ENCODE data around the gene DYRK1B.

DNA sequence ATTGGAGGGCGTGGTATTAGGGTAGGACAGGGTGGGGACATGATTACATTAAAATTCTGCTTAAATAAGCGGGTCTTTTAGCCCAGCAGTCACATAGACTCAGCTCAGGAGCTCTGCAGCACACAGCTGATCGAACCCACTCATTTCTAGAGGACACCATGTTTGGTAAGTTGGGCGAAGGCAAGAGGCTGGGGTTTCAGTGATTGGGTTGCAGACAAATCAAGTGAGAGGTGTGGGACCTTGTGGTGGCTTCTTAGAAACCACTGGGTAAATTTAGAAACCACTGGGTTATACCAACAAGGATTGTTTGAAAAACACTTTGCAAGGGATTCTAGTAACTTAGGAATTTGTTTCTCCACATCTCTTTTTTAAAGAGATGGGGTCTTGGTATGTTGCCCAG is 55.2 kb downstream of the DYRK1B start, which contains the start of gene LEUTX:
- TF ChIP-seq POLR2AphosphoS5 (IDR thresholded peaks at IDR 0.05) = no peak
- TF ChIP-seq, protein P1, sequence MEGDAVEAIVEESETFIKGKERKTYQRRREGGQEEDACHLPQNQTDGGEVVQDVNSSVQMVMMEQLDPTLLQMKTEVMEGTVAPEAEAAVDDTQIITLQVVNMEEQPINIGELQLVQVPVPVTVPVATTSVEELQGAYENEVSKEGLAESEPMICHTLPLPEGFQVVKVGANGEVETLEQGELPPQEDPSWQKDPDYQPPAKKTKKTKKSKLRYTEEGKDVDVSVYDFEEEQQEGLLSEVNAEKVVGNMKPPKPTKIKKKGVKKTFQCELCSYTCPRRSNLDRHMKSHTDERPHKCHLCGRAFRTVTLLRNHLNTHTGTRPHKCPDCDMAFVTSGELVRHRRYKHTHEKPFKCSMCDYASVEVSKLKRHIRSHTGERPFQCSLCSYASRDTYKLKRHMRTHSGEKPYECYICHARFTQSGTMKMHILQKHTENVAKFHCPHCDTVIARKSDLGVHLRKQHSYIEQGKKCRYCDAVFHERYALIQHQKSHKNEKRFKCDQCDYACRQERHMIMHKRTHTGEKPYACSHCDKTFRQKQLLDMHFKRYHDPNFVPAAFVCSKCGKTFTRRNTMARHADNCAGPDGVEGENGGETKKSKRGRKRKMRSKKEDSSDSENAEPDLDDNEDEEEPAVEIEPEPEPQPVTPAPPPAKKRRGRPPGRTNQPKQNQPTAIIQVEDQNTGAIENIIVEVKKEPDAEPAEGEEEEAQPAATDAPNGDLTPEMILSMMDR (IDR thresholded peaks at IDR 0.05) = no peak
